ENCODE results near the gene TMEM100.

TMEM100 gene

GRCh38 chr17:55717898-55718735 is 4.5 kb downstream of the TMEM100 start:
- peak; percentile 70 for DNase-seq (ENCODE audit: low spot score)

DNA sequence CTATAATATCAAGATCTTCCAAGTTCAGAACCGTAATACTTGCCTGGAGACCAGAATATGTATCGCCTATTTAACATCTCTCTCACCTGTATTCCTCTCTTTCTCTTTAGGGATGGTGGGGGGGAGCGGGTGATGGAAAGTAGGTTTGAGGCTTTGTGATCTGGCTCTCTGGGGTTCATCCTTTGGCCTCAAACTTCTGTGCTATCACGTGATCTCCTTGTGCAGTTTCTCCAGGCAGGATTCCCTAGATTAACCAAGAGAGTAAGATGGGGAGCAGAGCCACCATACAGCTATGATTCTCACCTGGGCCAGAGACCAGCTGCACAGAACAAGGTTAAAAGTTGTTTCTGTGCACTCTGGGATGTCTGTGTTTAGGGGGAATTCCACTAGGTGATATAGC is 5.2 kb downstream of the TMEM100 start:
- DNase-seq (ENCODE audit: low spot score), result no peak

GRCh38 chr17:55710829-55711496 is 11.7 kb downstream of the TMEM100 start:
- no peak for DNase-seq (ENCODE audit: low spot score)

DNA sequence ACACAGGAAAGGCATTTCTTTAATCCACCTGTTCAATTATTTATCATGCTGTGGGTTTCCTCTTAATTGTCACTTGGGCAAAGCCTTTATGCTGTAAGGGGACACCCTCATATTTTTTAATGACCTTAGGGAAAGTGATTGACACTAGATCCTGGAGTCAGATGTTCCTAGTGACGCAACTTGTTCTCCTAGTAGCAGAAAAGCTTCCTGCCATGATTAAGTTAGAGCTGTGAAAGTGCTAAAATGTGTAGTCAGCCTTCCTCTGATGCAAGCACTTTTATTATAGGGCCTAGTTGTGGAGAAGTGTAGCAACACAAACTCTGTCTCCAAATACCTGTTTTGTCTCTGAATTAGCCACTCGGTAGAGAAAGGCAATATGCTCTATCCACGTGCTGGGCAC is 12.3 kb downstream of the TMEM100 start:
- DNase-seq (ENCODE audit: low spot score), result no peak

DNA sequence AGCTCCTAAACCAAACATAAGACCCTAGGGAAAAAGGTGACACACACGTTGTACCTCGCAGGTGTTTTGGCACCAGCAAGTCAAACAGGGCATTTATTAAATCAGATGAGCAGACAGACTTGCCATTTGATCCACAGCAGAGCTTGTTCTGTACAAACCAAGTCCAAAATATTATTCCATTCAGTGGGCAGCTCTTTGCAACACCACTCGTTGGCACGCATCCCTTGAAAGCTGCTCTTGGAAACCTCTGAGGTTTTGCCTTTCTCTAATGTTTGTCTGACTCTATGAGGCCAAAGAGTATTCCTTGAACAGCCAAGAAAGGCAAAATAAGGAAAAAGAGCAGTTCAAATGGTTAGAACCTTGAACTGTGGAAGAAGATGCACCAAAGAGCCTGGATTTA is 12.7 kb downstream of the TMEM100 start:
- no peak for DNase-seq (ENCODE audit: low spot score)

GRCh38 chr17:55709440-55709839 is 13.2 kb downstream of the TMEM100 start:
- DNase-seq (ENCODE audit: low spot score), result no peak

GRCh38 chr17:55708175-55708974 is 14.3 kb downstream of the TMEM100 start:
- no peak for DNase-seq (ENCODE audit: low spot score)

GRCh38 chr17:55706808-55707773 is 15.6 kb downstream of the TMEM100 start:
- no peak for DNase-seq (ENCODE audit: low spot score)

- peak; percentile 74 for DNase-seq (ENCODE audit: low spot score)
Observed at GRCh38 chr17:55705847-55706246, 16.8 kb downstream of the TMEM100 start.

DNA sequence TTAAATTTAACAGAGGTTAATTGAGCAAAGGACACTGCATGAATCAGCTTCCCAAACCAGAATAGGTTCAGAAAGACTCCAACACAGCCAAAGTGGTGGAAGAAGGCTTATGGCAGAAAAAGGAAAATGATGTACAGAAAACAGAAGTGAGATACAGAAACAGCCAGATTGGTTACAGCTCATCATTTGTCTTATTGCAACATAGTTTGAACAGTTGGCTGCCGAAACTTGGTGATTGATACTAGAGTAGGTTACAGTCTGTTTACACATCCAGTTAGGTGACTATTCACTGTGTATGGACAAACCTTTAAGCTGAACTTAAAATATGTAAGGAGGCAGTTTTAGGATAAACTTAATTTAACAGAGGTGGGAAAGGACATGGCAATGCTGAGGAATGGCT is 18.3 kb downstream of the TMEM100 start:
- DNase-seq (ENCODE audit: low spot score), result no peak

DNA sequence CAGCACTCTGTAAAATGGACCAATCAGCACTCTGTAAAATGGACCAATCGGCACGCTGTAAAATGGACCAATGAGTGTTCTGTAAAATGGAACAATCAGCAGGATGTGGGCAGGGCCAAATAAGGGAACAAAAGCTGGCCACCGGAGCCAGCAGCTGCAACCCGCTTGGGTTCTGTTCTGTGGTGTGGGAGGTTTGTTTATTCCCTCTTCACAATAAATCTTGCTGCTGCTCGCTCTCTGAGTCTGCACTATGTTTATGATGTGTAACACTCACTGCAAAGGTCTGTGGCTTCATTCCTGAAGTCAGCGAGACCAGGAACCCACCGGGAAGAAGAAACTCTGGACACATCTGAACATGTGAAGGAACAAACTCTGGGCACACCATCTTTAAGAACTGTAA is 20.5 kb downstream of the TMEM100 start:
- no peak for DNase-seq (ENCODE audit: low spot score)

DNA sequence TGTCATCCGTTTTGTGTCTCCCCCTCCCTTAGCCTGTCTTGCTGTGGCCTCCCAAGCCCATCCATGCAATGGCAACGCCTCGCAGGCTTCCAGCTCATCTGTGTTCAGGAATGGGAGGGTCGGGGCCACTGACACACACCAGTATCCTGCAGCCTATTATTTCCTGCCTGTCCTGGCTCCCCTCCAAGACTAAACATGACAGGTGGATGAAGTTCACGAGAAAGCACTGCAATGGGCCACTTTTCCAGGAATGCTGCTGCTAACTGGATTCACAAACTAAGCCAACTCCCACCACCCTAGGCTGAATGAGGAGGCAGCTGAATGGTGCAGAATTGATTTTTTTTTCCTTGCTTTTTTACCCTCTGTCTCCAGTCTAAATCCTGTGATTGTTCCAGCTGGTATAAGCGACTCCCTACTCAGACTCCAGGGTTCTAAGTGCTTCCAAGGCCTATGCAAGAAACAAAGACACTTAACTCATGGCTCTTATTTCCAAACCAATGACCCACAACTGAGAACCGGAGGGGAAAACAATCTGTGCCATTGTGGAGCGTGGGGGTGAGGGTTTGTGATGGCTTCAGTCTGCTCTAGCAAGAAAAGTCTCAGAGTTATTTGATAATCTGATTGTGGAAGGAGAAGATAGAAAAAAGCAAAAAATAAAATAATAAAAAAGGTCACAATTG is 23.3 kb downstream of the TMEM100 start:
- peak; percentile 23 for DNase-seq (ENCODE audit: low spot score)

GRCh38 chr17:55694286-55694910 is 28.3 kb downstream of the TMEM100 start:
- no peak for DNase-seq (ENCODE audit: low spot score)

GRCh38 chr17:55693254-55694216 is 29.1 kb downstream of the TMEM100 start:
- DNase-seq (ENCODE audit: low spot score), result no peak

DNA sequence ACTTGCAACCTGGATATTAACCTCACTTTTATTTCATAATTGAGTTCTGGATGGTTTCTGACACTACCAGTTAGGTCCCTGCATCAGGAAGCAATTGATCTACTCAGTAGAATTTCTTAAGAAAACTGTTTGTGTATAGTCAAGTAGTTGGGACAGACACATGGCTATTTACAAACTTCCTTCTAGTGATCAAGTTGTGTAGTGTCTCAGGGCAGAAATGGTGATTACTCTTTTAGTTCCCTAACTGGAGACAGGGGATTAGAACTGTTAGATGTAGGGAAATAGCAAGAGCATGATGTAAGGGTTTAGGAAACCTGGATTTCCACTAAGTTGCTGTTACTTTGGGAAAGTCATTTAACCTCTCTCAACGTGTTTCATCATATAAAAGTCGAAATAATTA is 30.4 kb downstream of the TMEM100 start:
- no peak for DNase-seq (ENCODE audit: low spot score)

GRCh38 chr17:55691666-55692065 is 31.0 kb downstream of the TMEM100 start:
- no peak for DNase-seq (ENCODE audit: low spot score)

DNA sequence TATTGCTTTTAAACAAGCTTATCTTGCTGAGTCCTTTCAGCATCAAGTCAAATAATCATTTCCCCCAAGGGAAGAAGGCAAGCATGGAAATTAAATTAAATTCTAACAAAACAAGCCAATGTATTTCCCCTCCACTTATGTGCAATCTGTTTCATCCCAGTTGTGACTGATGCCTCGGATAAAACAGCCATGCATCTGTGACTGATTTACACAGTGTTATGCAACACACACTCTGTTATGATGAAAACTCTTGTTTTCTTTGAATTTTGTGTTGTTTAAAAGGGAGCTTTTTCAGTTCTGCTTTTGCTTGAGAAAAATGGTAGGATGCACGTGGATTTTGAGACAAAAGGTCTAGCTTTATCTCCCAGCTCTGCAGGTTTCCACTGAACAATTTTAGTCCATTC is 32.6 kb downstream of the TMEM100 start:
- DNase-seq (ENCODE audit: low spot score), result no peak

GRCh38 chr17:55689672-55690071 is 33.0 kb downstream of the TMEM100 start:
- DNase-seq (ENCODE audit: low spot score), result no peak

DNA sequence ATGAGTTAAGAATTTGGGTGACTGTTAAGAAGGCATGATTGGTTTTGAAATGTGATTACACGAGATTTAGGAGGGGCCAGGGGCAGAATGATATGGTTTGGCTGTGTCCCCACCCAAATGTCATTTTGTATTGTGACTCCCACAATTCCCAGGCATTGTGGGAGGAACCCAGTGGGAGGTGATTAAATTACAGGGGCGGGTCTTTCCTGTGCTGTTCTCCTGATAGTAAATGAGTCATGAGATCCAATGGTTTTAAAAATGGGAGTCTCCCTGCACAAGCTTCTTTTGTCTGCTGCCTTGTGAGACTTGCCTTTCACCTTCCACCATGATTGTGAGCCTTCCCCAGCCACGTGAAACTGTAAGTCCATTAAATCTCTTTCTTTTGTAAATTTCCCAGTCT is 34.6 kb downstream of the TMEM100 start:
- no peak for DNase-seq (ENCODE audit: low spot score)

Data from kidney tubule cell (primary cell).